Neural progenitor cell (in vitro differentiated cells): ENCODE results near the gene ARHGAP26. TPM values are rescaled to one million over a fixed set of nuclear protein-coding genes. Genes with fewer than 3 reads are reported as not detected.

Experiments used
- DNase-seq: peaks from one replicate; pipeline ENCODE4 v3.0.0-alpha.2; 2016; ENCODE audit warnings: low spot score
- H2AFZ ChIP-seq: fragments of 200-600 bp; sonication (generic); replicated peaks from 2 replicates; pipeline ENCODE4 v1.6.1; 2016; ENCODE audit warnings: antibody characterized with exemption
- H3F3A ChIP-seq: fragments of 200-600 bp; sonication (generic); 2 replicates; pipeline ENCODE4 v1.6.1; 2016; ENCODE audit warnings: antibody characterized with exemption, low read depth
- H3K27ac ChIP-seq: fragments of 200-600 bp; sonication (generic); 2 replicates; pipeline ENCODE4 v1.5.1; 2016; ENCODE audit warnings: mild to moderate bottlenecking
- H3K27me3 ChIP-seq: fragments of 200-600 bp; sonication (generic); 2 replicates; pipeline ENCODE4 v1.6.1; 2016; ENCODE audit warnings: mild to moderate bottlenecking, moderate library complexity
- H3K36me3 ChIP-seq: fragments of 200-600 bp; sonication (generic); 2 replicates; pipeline ENCODE4 v1.5.1; 2016
- H3K4me1 ChIP-seq: fragments of 200-600 bp; sonication (generic); 2 replicates; pipeline ENCODE4 v1.6.1; 2016; ENCODE audit warnings: mixed run types
- H3K4me2 ChIP-seq: fragments of 200-600 bp; sonication (generic); 2 replicates; pipeline ENCODE4 v1.6.1; 2016
- H3K4me3 ChIP-seq: fragments of 200-600 bp; sonication (generic); 2 replicates; pipeline ENCODE4 v1.5.1; 2016
- H3K79me2 ChIP-seq: fragments of 200-600 bp; sonication (generic); 2 replicates; pipeline ENCODE4 v1.6.1; 2016; ENCODE audit warnings: low read depth
- H3K9ac ChIP-seq: fragments of 200-600 bp; sonication (generic); 2 replicates; pipeline ENCODE4 v1.6.1; 2016
- H3K9me3 ChIP-seq: fragments of 200-600 bp; sonication (generic); 2 replicates; pipeline ENCODE4 v1.5.1; 2016; ENCODE audit warnings: low read depth
- H4K20me1 ChIP-seq: fragments of 200-600 bp; sonication (generic); 2 replicates; pipeline ENCODE4 v1.6.1; 2016; ENCODE audit warnings: low read depth
- H3K27ac Mint-ChIP-seq: 3 replicates; pipeline ENCODE4 v1.8.0; 2021; ENCODE audit warnings: mixed read lengths
- H3K27me3 Mint-ChIP-seq: 2 replicates; pipeline ENCODE4 v1.8.0; 2022; ENCODE audit warnings: low read depth, mild to moderate bottlenecking, inconsistent platforms, moderate library complexity, mixed read lengths; ENCODE audit not compliant: insufficient read depth
- H3K36me3 Mint-ChIP-seq: 3 replicates; pipeline ENCODE4 v1.8.0; 2021; ENCODE audit warnings: mixed read lengths
- H3K4me1 Mint-ChIP-seq: 3 replicates; pipeline ENCODE4 v1.8.0; 2021; ENCODE audit warnings: mixed read lengths
- H3K4me3 Mint-ChIP-seq: 3 replicates; pipeline ENCODE4 v1.8.0; 2021; ENCODE audit warnings: mild to moderate bottlenecking, moderate library complexity, mixed read lengths
- H3K9me3 Mint-ChIP-seq: 3 replicates; pipeline ENCODE4 v1.8.0; 2020; ENCODE audit warnings: mixed read lengths
- CTCF ChIP-seq: fragments of 200-600 bp; sonication (generic); IDR thresholded peaks from 2 replicates; pipeline ENCODE4 v1.5.1; 2017; ENCODE audit warnings: antibody characterized with exemption, mild to moderate bottlenecking
- EZH2 ChIP-seq: fragments of 200-600 bp; sonication (generic); IDR thresholded peaks from 2 replicates; pipeline ENCODE4 v1.6.1; 2017; ENCODE audit warnings: antibody characterized with exemption, mild to moderate bottlenecking, moderate library complexity
- EZH2phosphoT487 ChIP-seq: fragments of 200-600 bp; sonication (generic); IDR thresholded peaks from 2 replicates; pipeline ENCODE4 v1.6.1; 2017; ENCODE audit warnings: antibody characterized with exemption
- total RNA-seq: library from RNA; depleted of rRNA; stranded (reverse); fragments of >200 nt; gene quantifications from 2 replicates; pipeline ENCODE4 v1.2.3, GENCODE V29; 2015; ENCODE audit warnings: low replicate concordance

The ARHGAP26 gene
- total RNA-seq, 1 donor from 2014 or later = 7.0 TPM

GRCh38 chr5:142970440-142971030, 200.4 kb downstream of the ARHGAP26 start:
- no peak overlapping the region for H3K4me2 ChIP-seq
- no peaks in the 10 kb centered on the region for H3K4me1 ChIP-seq
- no peak overlapping the region for H2AFZ ChIP-seq
- Mint-ChIP-seq H3K4me3 (no peak overlapping the region), H3K4me1 (no peaks in the 10 kb centered on the region), H3K9me3 (no peaks in the 10 kb centered on the region), H3K27ac (no peak overlapping the region), H3K27me3 (no peaks in the 10 kb centered on the region), H3K36me3 (no peaks in the 10 kb centered on the region)
- no peaks in the 10 kb centered on the region for H3K36me3 ChIP-seq
- TF ChIP-seq EZH2phosphoT487 (no peak), EZH2 (no peak), CTCF (no peak)
- H3K9ac ChIP-seq = no peak overlapping the region
- no peak for DNase-seq
- H3K27ac ChIP-seq = no peak overlapping the region
- H3F3A ChIP-seq = no peaks in the 10 kb centered on the region
- H3K4me3 ChIP-seq = no peak overlapping the region
- no peaks in the 10 kb centered on the region for H3K79me2 ChIP-seq
- no peaks in the 10 kb centered on the region for H3K27me3 ChIP-seq
- H3K9me3 ChIP-seq = no peaks in the 10 kb centered on the region
- no peaks in the 10 kb centered on the region for H4K20me1 ChIP-seq

- Histone ChIP-seq H3K27ac (no peak overlapping the region), H3K36me3 (no peaks in the 10 kb centered on the region), H3K79me2 (no peaks in the 10 kb centered on the region), H3K4me1 (no peaks in the 10 kb centered on the region), H3K4me3 (no peak overlapping the region), H3K9ac (no peak overlapping the region), H3K4me2 (no peak overlapping the region), H2AFZ (no peak overlapping the region), H3F3A (no peaks in the 10 kb centered on the region), H3K9me3 (no peaks in the 10 kb centered on the region), H3K27me3 (no peaks in the 10 kb centered on the region), H4K20me1 (no peaks in the 10 kb centered on the region)
- Mint-ChIP-seq H3K9me3 (no peaks in the 10 kb centered on the region), H3K27me3 (no peaks in the 10 kb centered on the region), H3K4me3 (no peak overlapping the region), H3K36me3 (no peaks in the 10 kb centered on the region), H3K4me1 (no peaks in the 10 kb centered on the region), H3K27ac (no peak overlapping the region)
- no peak for DNase-seq
- TF ChIP-seq CTCF (no peak), EZH2 (no peak), EZH2phosphoT487 (no peak)
Observed at GRCh38 chr5:142971303-142972013, 201.3 kb downstream of the ARHGAP26 start.

- no peak overlapping the region for H3K4me2 ChIP-seq
- no peaks in the 10 kb centered on the region for H3K79me2 ChIP-seq
- H3K27me3 Mint-ChIP-seq = no peaks in the 10 kb centered on the region
- no peaks in the 10 kb centered on the region for H3K36me3 ChIP-seq
- no peaks in the 10 kb centered on the region for H3K27me3 ChIP-seq
- H4K20me1 ChIP-seq = no peaks in the 10 kb centered on the region
- H3K4me1 Mint-ChIP-seq = no peaks in the 10 kb centered on the region
- H3F3A ChIP-seq = no peaks in the 10 kb centered on the region
- no peak overlapping the region for H3K27ac ChIP-seq
- no peak overlapping the region for H3K4me3 Mint-ChIP-seq
- H3K36me3 Mint-ChIP-seq = no peaks in the 10 kb centered on the region
- no peak overlapping the region for H2AFZ ChIP-seq
- DNase-seq = no peak
- no peaks in the 10 kb centered on the region for H3K9me3 Mint-ChIP-seq
- H3K4me1 ChIP-seq = no peaks in the 10 kb centered on the region
- no peak overlapping the region for H3K27ac Mint-ChIP-seq
- no peak overlapping the region for H3K9ac ChIP-seq
- H3K4me3 ChIP-seq = no peak overlapping the region
- no peak for TF ChIP-seq CTCF
- TF ChIP-seq EZH2phosphoT487 = no peak
- TF ChIP-seq EZH2 = no peak
- H3K9me3 ChIP-seq = no peaks in the 10 kb centered on the region
Observed at GRCh38 chr5:142972064-142972570, 201.9 kb downstream of the ARHGAP26 start.
